DMS79 treated with DMSO at 0.1 percent for 48 hours (cell line): Measurements from ENCODE around the gene SEMA5B.

ENCODE experiments used
- DNase-seq: peaks from one replicate; lab custom pipeline; 2025; lab: John Stamatoyannopoulos, UW

The SEMA5B gene

DNA sequence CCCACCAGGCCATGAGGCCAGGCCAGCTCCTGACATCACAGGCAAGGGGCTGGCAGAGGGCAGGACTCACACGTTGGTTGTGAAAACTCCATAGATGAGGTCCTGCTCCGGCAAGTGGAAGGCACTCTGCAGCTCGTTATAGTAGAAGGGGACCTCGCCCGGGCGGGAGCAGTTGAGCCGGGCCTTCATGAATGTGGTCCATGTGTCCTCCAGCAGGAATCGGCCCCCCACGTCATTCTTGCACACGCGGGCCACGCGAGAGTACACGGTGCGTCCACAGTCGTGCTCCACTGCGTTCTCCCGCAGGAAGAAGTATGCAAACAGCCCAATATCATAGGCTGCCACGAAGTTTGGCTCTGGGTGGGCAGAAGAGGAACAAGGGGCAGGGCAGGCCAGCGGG is 101.2 kb downstream of the SEMA5B start:
- DNase-seq: no peak

- no peak for DNase-seq
These were observed 101.8 kb downstream of the SEMA5B start for GRCh38 chr3:122925756-122926155.

GRCh38 chr3:122924056-122924455 is 103.5 kb downstream of the SEMA5B start:
- DNase-seq: no peak

- DNase-seq: no peak
These were observed 104.0 kb downstream of the SEMA5B start for GRCh38 chr3:122923611-122924010.

DNA sequence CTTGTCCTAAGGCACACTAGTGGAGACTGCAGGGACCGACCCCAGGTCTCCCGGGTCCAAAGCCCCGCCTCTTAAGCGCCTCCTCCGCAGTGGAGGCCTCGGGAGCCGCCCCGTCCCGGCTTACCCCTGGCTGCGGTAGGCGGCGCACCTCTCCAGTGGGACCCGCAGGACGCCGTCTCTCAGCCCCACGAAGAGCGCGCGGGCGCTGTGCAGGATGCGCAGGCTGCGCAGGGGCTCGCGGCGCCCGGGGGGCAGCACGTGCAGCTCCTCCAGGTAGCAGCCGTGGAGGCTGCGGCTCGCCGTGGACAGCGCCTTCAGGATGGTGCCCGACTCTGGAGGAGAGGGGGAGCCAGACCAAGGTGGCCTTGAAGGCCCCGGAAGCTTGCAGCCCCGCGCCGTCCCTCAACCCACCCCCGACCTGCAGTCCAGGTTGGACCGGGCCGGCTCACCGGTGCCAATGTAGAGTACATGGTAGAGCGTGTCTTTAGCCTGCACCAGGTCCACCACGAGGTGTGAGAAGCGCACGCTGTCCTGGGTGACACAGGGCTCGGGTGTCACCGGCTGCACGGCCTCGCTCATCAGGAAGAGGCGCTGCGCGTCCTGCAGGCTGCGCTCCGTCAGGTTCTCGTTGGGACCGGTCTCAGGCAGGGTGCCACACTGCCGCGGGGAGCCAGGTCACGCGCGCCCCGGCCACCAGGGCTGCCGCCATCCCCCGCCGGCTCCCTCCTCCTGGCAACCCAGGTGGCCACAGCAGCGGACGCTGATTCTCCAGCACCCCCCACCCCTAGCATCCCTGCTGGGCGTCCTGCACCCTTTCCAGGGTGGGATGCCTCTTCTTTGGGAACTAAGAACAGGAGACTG is 105.5 kb downstream of the SEMA5B start:
- no peak for DNase-seq

GRCh38 chr3:122920986-122921385 is 106.6 kb downstream of the SEMA5B start:
- DNase-seq: no peak

DNA sequence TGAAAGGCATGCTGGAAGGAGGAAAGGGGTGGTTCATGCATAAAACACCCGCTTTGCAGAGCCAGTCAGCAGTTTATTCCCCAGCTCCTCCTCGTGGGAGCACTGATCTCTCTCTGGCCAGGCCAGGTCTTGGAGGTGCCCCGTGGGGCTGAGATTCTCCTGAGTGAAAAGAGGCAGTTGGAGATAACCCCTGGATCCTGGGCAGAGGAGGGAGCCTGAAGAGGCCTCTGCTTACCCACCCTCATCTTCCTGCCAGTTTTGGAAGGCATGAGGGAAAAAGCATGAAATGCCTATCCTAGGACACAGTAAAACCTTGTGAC is 108.3 kb downstream of the SEMA5B start:
- no peak for DNase-seq

DNA sequence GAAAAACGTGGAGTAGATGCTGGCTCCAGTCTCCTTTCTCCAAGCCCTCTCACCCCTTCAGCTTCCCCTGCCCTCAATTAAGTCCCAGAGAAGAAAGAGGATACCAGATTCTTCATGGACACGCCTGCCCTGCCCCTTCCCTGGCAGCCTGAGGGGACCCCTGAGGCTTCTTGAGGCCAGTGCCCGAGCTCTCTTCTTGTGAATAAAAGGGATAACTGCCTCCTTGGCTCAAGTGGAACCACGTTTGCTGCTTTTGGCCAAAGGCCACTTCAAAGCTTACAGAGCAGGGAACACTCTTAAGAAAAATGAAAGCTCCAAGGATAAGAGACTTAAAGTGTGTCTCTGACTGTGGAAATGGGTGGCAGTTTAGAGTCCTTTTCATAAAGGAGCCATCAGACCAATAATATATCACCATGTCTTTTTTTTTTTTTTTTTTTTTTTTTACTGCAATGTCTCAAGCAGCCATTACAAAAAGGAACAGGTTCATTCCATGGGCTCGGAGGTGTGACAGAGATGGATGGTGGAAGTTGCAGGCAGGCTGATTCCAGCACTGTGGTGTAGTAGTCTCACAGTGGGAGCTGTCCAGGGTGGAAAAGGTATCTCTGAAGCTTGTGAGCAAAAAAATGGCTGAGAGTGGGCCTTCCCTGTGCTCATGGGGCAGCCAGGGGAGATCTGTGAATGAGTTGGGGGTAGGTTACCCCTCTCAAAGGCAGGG is 108.8 kb downstream of the SEMA5B start:
- DNase-seq: peak; percentile 90

DNA sequence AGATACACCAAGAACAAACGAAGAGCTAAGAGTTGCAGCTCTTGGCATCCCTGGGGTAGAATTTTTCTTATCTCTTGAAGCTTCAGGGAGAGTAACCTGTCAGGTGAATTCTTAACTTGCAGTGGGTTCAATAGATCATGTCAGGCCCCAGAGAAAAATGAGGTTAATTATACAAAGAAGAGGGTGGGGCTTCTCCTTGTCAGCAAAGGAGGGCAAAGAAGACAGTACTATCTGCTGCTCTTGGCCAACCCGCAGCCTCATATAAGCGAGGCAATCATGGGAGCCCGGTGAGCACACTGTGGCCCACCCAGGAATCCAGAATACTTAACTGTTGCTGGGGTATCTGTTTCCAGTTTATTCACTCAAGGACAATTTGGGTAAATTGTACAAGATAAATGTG is 110.2 kb downstream of the SEMA5B start:
- no peak for DNase-seq

DNA sequence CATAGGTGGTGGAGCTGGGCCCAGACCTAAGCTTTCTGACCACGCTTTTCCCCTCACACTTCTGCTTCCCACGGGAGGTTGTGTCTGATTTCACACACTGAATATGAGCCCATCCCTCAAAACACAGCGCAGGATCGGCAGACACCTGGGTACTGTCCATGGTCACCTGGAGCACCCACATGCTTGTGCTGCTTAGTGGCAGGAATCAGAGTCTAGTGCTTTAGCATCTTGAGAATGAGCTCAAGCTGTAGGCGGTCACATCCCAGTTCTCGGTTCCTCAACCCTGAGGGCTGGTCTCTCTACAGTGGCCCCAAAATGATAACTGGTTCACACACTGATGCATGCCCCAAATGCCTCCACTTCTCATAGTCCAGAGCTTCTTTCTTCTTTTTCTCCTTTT is 111.0 kb downstream of the SEMA5B start:
- no peak for DNase-seq

GRCh38 chr3:122916084-122916483 is 111.5 kb downstream of the SEMA5B start:
- DNase-seq: no peak

DNA sequence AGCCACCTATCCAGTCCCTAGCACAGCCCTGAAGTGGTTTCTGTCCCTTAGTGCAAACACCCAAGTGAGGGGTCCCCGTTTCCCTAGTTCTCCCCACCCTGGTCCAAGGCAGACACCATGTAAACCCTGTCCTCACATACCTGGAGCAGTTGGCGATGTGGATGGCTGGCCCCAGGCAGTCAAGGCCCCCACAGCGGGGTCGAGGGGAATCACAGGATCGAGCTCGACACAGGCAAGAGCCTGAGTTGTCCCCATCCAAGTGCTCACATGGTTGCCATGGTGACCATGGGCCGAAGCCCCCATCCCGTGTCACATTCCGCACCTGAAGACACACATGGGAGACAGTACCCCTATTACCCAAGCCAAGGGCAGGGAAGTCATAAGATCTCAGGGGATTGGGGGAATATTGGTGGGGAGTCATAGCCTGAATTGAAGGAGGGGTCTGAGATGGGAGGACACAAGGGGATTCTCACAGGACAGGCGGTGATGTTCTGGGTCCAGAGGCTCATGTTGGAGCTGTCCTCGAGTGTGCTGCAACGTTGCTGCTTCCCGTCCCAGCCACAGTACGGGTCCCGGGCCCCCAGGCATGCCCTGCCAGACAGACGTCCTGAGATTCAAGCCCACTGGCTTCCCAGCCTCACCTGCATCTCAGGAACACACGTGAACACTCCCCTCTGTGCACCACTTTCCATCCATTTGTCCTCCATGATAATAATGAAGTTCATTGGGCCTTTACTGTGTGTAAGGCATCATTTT is 112.1 kb downstream of the SEMA5B start:
- no peak for DNase-seq

DNA sequence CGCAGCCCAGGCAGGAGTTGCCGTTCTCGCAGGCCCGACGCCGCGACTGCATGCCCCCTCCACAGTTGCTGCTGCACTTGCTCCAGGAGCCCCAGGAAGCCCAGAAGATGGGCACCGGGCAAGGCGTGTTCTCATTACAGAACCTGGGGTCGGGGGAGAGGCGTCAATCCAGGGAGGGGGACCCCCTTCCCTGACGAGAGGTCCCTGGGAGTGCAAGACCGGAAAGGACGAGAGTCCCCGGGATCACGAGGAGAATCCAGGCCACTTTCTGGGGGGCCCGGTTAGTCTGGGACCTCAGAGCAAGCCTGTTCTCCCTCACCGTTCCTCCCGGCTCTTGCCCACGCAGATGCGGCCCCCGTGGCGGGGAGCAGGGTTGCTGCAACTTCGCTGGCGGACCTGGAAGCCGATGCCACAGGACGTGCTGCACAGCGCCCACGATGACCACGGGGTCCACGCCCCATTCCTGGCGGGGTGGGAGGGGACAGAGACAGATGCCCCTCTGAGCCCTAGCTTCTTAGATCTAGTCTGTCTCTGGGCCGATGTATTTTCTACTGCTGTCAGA is 113.9 kb downstream of the SEMA5B start:
- DNase-seq: no peak

GRCh38 chr3:122912772-122913538 is 114.6 kb downstream of the SEMA5B start:
- no peak for DNase-seq

DNA sequence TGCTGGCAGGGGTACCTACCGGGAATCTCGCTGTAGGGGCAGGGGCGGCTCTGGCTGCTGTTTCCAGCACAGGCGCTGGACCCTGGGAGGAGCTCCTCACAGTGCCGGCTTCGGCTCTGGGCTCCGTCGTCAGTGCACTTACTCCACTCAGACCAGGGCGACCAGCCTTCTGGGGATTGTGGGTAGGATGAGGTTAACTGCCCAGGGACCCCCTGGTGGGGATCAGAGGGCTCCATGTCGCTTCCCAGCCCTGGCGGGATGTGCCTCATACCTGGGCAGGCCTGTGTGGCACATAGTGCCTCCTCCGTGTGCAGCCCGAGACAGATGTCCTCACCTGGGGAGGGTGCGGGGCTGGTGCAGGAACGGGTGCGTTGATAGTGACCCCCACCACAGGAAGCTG is 115.7 kb downstream of the SEMA5B start:
- no peak for DNase-seq

DNA sequence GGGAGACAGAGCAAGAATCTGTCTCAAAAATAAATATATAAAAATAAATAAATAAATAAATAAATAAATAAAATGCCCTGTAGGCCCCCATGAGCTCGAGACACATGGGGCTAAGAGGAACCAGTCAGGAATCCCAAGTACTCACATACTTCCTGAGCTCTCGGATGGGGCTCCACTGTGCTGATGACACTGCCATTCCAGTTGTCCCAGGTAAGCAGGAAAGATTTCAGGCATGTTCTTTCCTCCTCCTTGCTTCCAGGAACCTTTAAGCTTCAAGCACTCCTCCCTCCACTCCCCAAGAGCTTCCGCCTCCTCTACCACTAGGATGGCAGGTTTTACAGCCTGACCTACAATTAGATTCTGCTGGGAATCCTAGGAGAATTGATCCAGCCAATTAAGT is 119.3 kb downstream of the SEMA5B start:
- DNase-seq: no peak

DNA sequence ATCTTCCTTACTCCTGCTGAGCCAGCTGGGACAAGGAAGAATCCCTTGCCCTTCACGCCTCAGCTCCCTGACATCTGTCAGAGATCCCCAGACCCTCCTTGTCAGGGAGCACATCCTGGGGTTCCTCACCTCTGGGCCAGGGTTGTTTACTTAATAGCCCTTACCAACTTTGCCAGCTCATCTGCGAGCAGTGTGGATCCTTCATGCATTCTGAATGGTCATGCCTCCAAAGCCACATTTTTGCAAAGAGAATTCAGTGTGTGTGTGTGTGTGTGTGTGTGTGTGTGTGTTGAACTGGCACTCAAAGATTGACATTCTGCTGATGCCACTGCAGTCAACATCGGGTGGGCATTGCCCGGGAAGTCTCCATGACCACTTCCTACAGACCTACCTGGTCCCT is 120.1 kb downstream of the SEMA5B start:
- no peak for DNase-seq

DNA sequence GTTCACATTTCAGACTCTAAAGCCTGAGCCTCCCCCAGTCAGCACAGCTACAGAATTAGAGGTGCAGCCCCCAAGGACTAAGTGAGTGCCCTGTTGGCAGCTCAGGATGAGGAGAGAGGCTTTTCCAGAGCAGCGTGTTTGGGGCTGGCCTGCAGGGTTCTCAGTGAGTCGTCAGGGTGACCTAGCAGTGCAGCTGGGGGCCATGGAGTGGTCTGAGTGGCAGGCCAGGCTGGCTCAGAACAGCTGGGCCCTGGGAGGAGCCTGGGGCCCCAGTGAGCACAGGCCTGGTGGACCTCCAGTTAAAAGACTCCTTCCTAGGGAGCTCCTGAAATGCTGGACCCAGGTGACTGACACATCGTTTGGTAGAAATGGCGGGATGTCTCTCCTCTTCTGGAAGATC is 124.4 kb downstream of the SEMA5B start:
- no peak for DNase-seq

- DNase-seq: no peak
These were observed 125.2 kb downstream of the SEMA5B start for GRCh38 chr3:122902326-122902725.

DNA sequence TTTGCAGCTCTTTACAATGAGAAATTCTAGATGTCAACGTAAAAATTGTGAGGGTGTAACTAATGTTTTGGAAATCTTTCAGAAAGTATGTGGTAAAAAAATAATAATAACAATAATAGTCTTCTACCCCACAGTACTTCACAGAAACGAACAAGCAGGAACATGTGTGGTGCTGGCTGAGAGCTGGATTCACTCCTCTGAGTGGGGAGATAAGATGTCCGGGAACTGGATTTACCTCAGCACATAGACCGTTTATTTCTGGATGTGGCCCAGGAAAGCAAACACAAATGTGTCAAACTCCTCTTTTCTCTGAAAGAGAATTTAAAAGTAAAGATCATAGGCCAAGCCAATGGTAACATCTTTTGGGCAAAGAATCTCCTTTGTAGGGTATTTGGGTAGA is 129.3 kb downstream of the SEMA5B start:
- DNase-seq: peak; percentile 14

DNA sequence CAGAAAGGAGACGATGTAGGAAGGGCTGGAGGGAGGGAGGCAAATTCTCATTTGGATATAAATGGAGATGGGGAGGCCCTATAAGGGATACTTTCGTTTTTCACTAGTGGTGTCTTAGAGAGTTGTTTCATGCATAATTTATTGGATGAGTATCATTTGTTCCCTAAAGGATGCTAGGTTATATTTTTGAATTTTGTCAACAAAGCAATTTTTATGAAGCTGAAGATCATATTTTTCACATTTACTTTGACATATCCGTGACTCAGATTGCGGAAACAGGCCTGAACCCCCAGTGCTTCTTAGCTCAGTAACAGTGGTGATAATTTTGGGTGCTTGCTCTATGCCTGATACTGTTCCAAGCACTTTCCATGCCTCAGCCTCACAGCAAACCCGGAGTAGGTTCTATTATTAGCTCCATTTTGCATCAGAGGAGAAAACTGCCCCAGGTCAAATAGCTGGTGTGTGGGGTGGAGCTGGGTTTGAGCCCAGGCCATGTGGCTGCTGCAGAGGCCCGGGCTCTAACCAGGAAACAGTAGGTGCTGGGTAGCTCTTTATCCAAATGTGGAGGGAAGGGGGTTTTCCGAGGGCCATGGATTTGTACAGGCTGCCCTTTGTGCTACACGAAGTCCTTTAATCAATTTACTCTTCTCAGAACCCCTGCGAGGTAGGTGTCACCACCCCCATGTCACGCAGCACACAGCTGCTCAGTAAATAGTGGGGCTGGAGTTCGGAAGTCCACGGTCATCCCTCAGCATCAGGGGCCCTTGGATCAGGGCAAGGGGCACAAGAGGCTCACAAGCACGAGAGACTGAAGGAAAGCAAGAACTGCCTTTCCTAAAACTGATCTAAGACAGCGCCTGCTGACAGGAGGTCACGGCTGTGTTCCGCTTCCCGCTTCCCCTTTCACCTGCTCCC is 133.6 kb downstream of the SEMA5B start:
- DNase-seq: no peak
